ENCODE results near the gene RIBC2. TPM values are rescaled to one million over a fixed set of nuclear protein-coding genes. Genes with fewer than 3 reads are reported as not detected.

RIBC2 gene
- total and polyA plus RNA-seq, 10 of the 15 experiments (the other 5 are each of a cell fraction or from before 2014, with no cell fraction given), result 0.10 TPM; not detected in 9

- TF ChIP-seq ZZZ3 (IDR thresholded peaks at IDR 0.05; ENCODE audit: control insufficient read depth, insufficient read length, low read depth), result no peak
Observed at GRCh38 chr22:45420539-45420938, 7.0 kb downstream of the RIBC2 start (continued).

GRCh38 chr22:45421349-45422055 is 8.0 kb downstream of the RIBC2 start:
- 21% methylated on average over 2 of the region's 2 CpGs for WGBS (ENCODE audit: insufficient coverage, insufficient replicate concordance, low lambda C conversion rate, missing lambda C conversion rate)
- Histone ChIP-seq H3K79me2 (ENCODE audit: control insufficient read depth, insufficient read depth, low read length) (no peaks in the 10 kb centered on the region), H3K4me2 (ENCODE audit: control insufficient read depth, insufficient read depth) (no peak overlapping the region), H3K9ac (ENCODE audit: control insufficient read depth, insufficient read depth, low read length) (no peak overlapping the region), H2AFZ (ENCODE audit: control insufficient read depth, low read depth, low read length) (no peak overlapping the region), H3K27ac (ENCODE audit: control insufficient read depth, insufficient read depth) (no peak overlapping the region), H3K36me3 (ENCODE audit: control insufficient read depth in 2 of 2, insufficient read depth in 2 of 2, low read length in 1 of 2) (no peaks in the 10 kb centered on the region), H3K27me3 (replicated peaks in 1 of 2; ENCODE audit: control insufficient read depth in 2 of 2, insufficient read depth in 2 of 2, low read length in 1 of 2) (no peaks in the 10 kb centered on the region; a peak in 1 of 4 replicates), H3K4me3 (no peak overlapping the region), H3K9me3 (replicated peaks; ENCODE audit: control insufficient read depth, insufficient read depth, low read length) (no peaks in the 10 kb centered on the region), H4K20me1 (ENCODE audit: control insufficient read depth, insufficient read depth) (no peaks in the 10 kb centered on the region), H3K4me1 (ENCODE audit: control insufficient read depth, insufficient read depth, low read length) (no peaks in the 10 kb centered on the region)
- in situ Hi-C loops (cut with MboI) (no loop called here), intact Hi-C loops (cut with micrococcal nuclease; ENCODE audit: unreplicated experiment) (no loop called here)
- ChIA-PET CTCF (interaction anchor here (2.5 kb wide), 1 partner anchor 11 kb away, joined by 6 read pairs; no protein-coding TSS in a partner anchor), RAD21 (ENCODE audit: unreplicated experiment) (no interaction called here), POLR2A (no interaction called here), SMC1A (ENCODE audit: uncharacterized antibody, unreplicated experiment) (no interaction called here)
- ATAC-seq (no peak), DNase-seq (ENCODE audit: low read depth, low spot score) (no peak), FAIRE-seq (no peak)
- no TSS peak for BruUV-seq (replicated peaks)
- no peak for TF ChIP-seq LARP7 (IDR thresholded peaks at IDR 0.05)
- TF ChIP-seq SPI1 (IDR thresholded peaks at IDR 0.05; ENCODE audit: borderline replicate concordance, insufficient read depth, low read depth, low read length), result 0 out of 2 replicates have a peak, but pooled peaks have one; percentile 3
- TF ChIP-seq MLLT1 (IDR thresholded peaks at IDR 0.05), result no peak
- TF ChIP-seq FOS (IDR thresholded peaks at IDR 0.05; ENCODE audit: borderline replicate concordance, extremely low read depth, insufficient read length), result no peak
